Skeletal muscle satellite cell (primary cell): Measurements from ENCODE around the gene AGPAT3.

Experiments used
- H3K27me3 ChIP-seq: 2 replicates; pipeline ENCODE4 v1.7.0; 2013; ENCODE audit warnings: low read length; ENCODE audit not compliant: control insufficient read depth, insufficient read depth
- H3K36me3 ChIP-seq: 2 replicates; pipeline ENCODE4 v1.7.0; 2013; ENCODE audit warnings: mild to moderate bottlenecking, control low read depth, low read length; ENCODE audit not compliant: insufficient read depth
- H3K4me1 ChIP-seq: 2 replicates; pipeline ENCODE4 v1.7.0; 2013; ENCODE audit warnings: low read length; ENCODE audit not compliant: control insufficient read depth, insufficient read depth
- H3K4me2 ChIP-seq: 2 replicates; pipeline ENCODE4 v1.7.0; 2013; ENCODE audit warnings: mild to moderate bottlenecking, low read length
- H3K4me3 ChIP-seq: 2 replicates; pipeline ENCODE4 v1.7.0; 2013; ENCODE audit warnings: low read length
- H3K9ac ChIP-seq: 2 replicates; pipeline ENCODE4 v1.7.0; 2013; ENCODE audit warnings: mild to moderate bottlenecking, low read depth, low read length, moderate library complexity
- H3K9me3 ChIP-seq: replicated peaks from 2 replicates; pipeline ENCODE4 v1.7.0; 2013; ENCODE audit warnings: mild to moderate bottlenecking, control low read depth, low read length

AGPAT3 gene

GRCh38 chr21:43957611-43958362 is 92.8 kb downstream of the AGPAT3 start:
- H3K4me3 ChIP-seq: no peak overlapping the region
- H3K36me3 ChIP-seq: peaks cover 4% of the 10 kb centered on the region
- no peaks in the 10 kb centered on the region for H3K9me3 ChIP-seq
- H3K9ac ChIP-seq: no peak overlapping the region
- no peaks in the 10 kb centered on the region for H3K27me3 ChIP-seq
- H3K4me2 ChIP-seq: no peak overlapping the region
- peaks cover 20% of the 10 kb centered on the region for H3K4me1 ChIP-seq

DNA sequence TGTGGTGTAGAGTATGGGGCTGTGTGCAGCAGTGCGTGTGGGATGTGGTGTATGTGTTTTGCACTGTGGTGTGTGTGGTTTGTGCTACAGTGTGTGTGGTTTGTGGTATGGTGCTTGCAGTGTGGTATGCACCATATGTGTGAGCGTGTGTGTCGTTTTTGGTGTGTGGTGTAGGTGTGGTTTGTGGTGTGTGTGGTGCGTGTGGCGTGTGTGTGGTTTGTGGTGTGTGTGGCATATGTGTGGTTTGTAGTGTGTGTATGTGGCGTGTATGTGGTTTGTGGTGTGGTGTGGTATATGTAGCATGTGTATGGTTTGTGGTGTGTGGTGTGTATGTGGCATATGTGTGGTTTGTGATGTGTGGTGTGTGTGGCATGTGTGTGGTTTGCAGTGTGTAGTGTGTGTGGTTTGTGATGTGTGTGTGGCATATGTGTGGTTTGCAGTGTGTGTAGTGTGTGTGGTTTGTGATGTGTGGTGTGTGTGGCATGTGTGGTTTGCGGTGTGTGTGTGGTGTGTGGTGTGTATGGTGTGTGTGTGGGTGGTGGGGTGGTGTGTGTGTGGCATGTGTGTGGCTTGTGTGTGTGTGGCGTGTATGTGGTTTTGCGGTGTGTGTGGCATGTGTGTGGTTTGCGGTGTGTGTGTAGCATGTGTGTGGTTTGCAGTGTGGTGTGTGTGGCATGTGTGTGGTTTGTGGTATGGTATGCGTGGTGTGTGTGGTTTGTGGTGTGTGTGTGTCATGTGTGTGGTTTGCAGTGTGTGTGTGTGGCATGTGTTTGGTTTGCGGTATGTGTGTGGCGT is 93.5 kb downstream of the AGPAT3 start:
- no peaks in the 10 kb centered on the region for H3K9me3 ChIP-seq
- no peak overlapping the region for H3K4me2 ChIP-seq
- peaks cover 4% of the 10 kb centered on the region for H3K36me3 ChIP-seq
- no peak overlapping the region for H3K4me3 ChIP-seq
- H3K27me3 ChIP-seq: no peaks in the 10 kb centered on the region
- H3K4me1 ChIP-seq: peaks cover 13% of the 10 kb centered on the region
- no peak overlapping the region for H3K9ac ChIP-seq

DNA sequence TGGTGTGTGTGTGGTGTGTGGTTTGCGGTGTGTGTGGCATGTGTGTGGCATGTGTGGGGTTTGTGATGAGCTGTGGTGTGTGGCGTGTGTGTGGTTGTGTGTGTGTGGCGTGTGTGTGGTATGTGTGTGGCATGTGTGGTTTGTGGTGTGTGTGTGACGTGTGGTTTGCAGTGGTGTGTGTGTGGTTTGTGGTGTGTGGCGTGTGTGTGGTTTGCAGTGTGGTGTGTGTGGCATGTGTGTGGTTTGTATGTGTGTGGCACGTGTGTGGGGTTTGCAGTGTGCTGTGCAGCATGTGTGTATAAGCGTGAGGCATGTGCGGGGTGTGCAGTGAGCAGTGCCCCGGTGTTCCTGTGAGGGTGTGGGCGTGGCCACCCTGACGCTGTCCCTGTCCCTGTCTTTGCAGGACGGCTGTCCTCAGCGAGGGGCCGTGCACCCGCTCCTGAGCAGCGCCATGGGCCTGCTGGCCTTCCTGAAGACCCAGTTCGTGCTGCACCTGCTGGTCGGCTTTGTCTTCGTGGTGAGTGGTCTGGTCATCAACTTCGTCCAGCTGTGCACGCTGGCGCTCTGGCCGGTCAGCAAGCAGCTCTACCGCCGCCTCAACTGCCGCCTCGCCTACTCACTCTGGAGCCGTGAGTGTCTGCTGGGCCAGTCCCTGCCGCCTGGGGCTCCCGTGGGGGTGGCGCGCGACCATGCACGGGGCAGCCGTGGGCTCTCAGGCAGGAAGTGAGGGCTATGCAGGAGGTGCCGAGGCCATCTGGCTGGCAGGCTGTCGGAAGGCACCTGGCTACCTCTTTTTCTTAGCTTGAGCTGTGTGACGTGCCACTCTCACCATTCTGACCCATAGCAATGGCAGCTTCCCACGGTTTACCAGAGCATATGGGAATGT is 94.5 kb downstream of the AGPAT3 start:
- H3K36me3 ChIP-seq: peaks cover 4% of the 10 kb centered on the region
- H3K4me3 ChIP-seq: no peak overlapping the region
- peaks cover 12% of the 10 kb centered on the region for H3K4me1 ChIP-seq
- no peaks in the 10 kb centered on the region for H3K27me3 ChIP-seq
- no peak overlapping the region for H3K9ac ChIP-seq
- H3K9me3 ChIP-seq: no peaks in the 10 kb centered on the region
- H3K4me2 ChIP-seq: no peak overlapping the region

- H3K9me3 ChIP-seq: no peaks in the 10 kb centered on the region
- H3K27me3 ChIP-seq: no peaks in the 10 kb centered on the region
- H3K4me2 ChIP-seq: no peak overlapping the region
- peaks cover 8% of the 10 kb centered on the region for H3K4me1 ChIP-seq
- peaks cover 4% of the 10 kb centered on the region for H3K36me3 ChIP-seq
- no peak overlapping the region for H3K9ac ChIP-seq
- H3K4me3 ChIP-seq: no peak overlapping the region
Measured at GRCh38 chr21:43961382-43961909, 96.4 kb downstream of the AGPAT3 start.

DNA sequence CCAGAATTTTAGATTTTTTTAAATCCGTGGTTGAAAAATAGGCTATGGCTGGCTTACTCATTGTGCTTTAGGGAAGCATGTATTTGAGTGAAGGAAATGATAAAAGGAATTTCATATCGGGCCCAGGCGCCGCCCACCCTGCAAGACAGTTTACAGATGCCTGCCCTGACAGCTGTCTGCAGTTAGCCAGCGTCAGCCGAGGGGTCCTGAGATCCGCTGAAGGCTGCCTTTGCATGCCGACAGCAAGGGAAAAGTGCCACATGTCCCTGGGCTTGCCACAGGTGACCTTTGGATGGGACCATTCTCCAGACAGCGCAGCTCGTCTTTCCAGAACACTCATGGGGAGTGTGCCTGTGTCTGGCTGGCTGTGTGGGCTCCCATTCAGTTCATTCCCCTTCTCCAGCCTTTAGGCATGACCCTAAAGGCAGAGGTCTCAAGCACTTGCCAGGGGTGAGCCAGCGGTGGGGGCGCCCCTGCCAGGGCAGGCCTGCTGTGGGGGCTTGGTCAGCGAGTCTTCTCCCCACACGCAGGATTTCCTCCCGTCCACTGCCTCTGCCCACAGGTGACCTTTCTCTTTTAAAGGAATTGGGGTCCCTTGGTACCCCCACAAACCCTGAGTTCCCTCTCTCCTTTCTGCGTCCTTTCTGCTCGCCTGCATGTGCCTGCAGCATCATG is 101.0 kb downstream of the AGPAT3 start:
- H3K9me3 ChIP-seq: no peaks in the 10 kb centered on the region
- no peaks in the 10 kb centered on the region for H3K4me1 ChIP-seq
- H3K4me3 ChIP-seq: no peak overlapping the region
- H3K36me3 ChIP-seq: no peaks in the 10 kb centered on the region
- no peaks in the 10 kb centered on the region for H3K27me3 ChIP-seq
- H3K4me2 ChIP-seq: no peak overlapping the region
- H3K9ac ChIP-seq: no peak overlapping the region

DNA sequence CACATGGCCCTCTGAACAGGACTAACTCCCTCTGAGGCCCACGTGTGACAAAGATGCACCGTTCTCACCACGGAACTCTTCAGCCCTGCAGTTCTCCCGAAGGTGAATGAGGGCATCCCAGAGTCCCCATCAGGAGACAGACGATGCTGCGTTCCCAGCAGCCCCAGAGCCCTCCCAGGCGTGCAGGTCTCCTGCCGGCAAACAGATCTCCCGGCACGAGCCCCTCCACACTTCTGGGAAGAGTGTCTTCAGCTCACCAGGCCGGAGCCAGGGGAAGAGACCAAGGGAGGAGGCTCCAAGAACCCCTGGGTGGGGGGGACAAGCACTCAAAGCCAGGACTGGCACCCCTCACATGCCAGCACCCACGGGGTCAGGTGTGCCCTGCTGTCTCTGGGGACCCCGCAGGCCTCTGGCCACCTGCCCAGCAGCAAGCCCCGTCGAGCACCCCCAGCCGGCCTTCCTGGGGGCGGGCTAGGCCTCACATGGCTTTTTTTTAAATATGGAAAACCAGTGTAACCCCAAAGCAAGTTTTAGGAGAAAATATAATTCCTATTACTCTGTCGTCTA is 102.0 kb downstream of the AGPAT3 start:
- H3K4me1 ChIP-seq: no peaks in the 10 kb centered on the region
- H3K9me3 ChIP-seq: no peaks in the 10 kb centered on the region
- no peak overlapping the region for H3K4me2 ChIP-seq
- no peaks in the 10 kb centered on the region for H3K27me3 ChIP-seq
- H3K4me3 ChIP-seq: no peak overlapping the region
- H3K36me3 ChIP-seq: peaks cover 7% of the 10 kb centered on the region
- H3K9ac ChIP-seq: no peak overlapping the region

- H3K4me3 ChIP-seq: no peak overlapping the region
- no peak overlapping the region for H3K9ac ChIP-seq
- H3K4me2 ChIP-seq: no peak overlapping the region
- peaks cover 12% of the 10 kb centered on the region for H3K36me3 ChIP-seq
- H3K4me1 ChIP-seq: no peaks in the 10 kb centered on the region
- no peaks in the 10 kb centered on the region for H3K9me3 ChIP-seq
- no peaks in the 10 kb centered on the region for H3K27me3 ChIP-seq
Measured at GRCh38 chr21:43967981-43968380, 103.0 kb downstream of the AGPAT3 start.

DNA sequence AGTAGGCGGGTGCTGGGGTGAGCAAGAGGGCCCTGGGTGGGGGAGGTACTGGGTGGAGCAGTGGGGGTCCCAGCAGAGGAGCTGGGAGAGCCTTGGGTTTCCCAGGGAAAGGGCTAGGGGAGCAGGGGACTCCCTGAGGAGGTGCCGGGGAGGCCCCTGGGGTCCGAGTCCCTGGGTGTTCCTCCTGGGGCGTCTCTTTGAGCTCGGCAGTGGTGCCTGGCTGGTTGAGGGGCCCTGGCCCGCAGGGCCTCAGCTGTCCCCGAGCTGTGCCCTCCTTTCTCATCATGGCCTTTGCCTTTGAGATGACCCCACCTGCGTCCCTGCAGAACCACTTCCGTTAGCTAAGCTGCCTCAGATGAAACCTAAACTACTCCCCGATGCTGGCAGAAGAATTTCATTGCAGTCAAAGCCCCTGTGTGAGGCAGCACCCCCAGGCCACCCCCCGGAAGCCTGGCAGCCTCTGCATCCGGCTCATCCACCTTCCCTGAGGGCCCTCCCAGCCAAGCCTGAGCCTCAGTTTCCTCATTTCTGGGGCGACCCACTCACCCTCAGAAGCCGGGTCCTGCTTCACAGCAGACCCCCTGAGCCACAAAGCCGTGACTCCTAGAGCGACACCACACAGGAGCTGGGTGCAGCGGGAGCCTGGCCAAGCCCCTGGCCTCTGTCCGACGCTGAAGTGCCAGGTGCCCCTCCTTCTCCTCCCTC is 103.5 kb downstream of the AGPAT3 start:
- H3K36me3 ChIP-seq: peaks cover 14% of the 10 kb centered on the region
- H3K27me3 ChIP-seq: no peaks in the 10 kb centered on the region
- no peaks in the 10 kb centered on the region for H3K9me3 ChIP-seq
- no peak overlapping the region for H3K4me3 ChIP-seq
- H3K4me1 ChIP-seq: no peaks in the 10 kb centered on the region
- H3K9ac ChIP-seq: no peak overlapping the region
- H3K4me2 ChIP-seq: no peak overlapping the region

- Histone ChIP-seq H3K4me3 (no peak overlapping the region), H3K36me3 (peaks cover 14% of the 10 kb centered on the region), H3K4me1 (no peaks in the 10 kb centered on the region), H3K9me3 (no peaks in the 10 kb centered on the region), H3K27me3 (no peaks in the 10 kb centered on the region), H3K9ac (no peak overlapping the region), H3K4me2 (no peak overlapping the region)
Measured at GRCh38 chr21:43969115-43969444, 104.1 kb downstream of the AGPAT3 start.

DNA sequence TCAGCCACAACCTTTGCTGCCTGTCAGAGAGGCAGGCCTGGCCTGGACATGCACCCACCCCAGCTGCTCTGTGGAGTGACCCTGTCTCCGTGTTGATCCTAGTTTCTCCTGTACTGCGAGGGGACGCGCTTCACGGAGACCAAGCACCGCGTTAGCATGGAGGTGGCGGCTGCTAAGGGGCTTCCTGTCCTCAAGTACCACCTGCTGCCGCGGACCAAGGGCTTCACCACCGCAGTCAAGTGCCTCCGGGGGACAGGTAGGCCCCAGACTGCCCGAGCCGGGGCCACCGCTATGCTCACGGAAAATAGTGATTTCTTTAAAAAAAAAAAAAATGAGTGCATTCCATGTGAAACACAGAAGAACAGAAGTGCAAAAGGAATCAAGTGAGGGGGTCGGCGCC is 105.5 kb downstream of the AGPAT3 start:
- Histone ChIP-seq H3K4me2 (no peak overlapping the region), H3K4me1 (no peaks in the 10 kb centered on the region), H3K9ac (no peak overlapping the region), H3K27me3 (no peaks in the 10 kb centered on the region), H3K4me3 (no peak overlapping the region), H3K36me3 (peaks cover 14% of the 10 kb centered on the region), H3K9me3 (no peaks in the 10 kb centered on the region)
